ENCODE measurements around the gene GSPT1. TPM values are rescaled to one million over a fixed set of nuclear protein-coding genes. Genes with fewer than 3 reads are reported as not detected.
"Not testable (repeated sequence)": the region's sequence is repeated elsewhere in the genome, so short reads cannot be mapped to it uniquely, and the experiment has no call there.

GSPT1 gene
- total RNA-seq, 1 donor from 2014 or later: 91.3 TPM

DNA sequence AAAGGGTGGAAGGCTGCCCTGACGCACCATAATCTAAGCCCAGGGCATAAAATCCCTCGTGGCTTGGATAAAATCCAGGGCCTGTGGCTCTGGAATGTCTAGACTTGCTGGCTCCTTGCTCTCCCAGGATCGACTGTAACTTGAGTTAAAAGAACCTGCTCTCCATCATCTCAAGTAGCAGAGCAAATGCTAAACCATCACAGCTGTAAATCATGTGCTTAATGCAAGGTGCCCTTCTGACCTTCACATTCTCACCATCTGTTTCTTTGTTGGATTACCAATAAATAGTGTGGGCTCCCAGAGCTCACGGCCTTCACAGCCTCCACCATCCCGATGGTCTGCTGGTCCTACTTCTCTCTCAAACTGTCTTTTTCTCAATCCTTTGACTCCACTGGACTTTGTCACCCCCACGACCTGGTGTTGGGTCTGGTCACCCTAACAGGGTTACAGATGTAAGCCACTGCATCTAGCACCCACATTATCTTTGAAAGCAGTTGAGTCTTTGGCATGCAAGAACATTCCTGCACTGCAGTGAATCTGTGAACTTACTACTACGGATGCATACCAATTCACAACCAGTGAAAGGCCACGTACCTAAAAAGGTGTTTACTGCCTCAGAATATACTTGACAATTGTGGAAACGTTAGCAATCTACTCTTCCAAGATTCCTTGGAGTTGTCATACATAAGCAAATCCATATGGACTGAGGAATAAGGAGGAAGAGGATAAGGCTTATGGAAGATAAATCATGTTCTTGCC is 79.7 kb downstream of the GSPT1 start:
- no peak for DNase-seq (ENCODE audit: extremely low spot score, unreplicated experiment)
- H3K4me1 Mint-ChIP-seq (ENCODE audit: unreplicated experiment): peaks cover 41% of the 10 kb centered on the region
- peak overlapping the region; percentile 89 for H3K27ac Mint-ChIP-seq (ENCODE audit: unreplicated experiment)
- peaks cover 3% of the 10 kb centered on the region for H3K9me3 Mint-ChIP-seq (ENCODE audit: unreplicated experiment)
- no peak overlapping the region for H3K4me3 Mint-ChIP-seq (ENCODE audit: unreplicated experiment)
- H3K36me3 Mint-ChIP-seq (ENCODE audit: unreplicated experiment): peaks cover 29% of the 10 kb centered on the region
- H3K27me3 Mint-ChIP-seq (ENCODE audit: unreplicated experiment): no peaks in the 10 kb centered on the region
- no peak for TF ChIP-seq CTCF (IDR thresholded peaks at IDR 0.05)

DNA sequence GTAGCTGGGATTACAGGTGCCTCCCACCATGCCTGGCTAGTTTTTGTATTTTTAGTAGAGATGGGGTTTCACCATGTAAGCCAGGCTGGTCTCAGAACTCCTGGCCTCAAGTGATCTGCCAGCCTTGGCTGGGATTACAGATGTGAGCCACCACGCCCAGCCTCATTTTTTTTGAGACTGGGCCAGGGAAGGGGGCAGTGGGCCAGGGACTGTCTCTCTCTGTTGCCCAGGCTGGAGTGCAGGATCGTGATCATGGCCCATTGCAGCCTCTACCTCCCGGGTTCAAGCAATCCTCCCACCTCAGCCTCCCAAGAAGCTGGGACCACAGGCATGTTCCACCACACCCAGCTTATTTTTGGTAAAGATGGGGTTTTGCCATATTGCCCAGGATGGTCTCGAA is 80.4 kb downstream of the GSPT1 start:
- H3K36me3 Mint-ChIP-seq (ENCODE audit: unreplicated experiment): peaks cover 26% of the 10 kb centered on the region
- no peak for DNase-seq (ENCODE audit: extremely low spot score, unreplicated experiment)
- H3K9me3 Mint-ChIP-seq (ENCODE audit: unreplicated experiment): peaks cover 3% of the 10 kb centered on the region
- no peak overlapping the region for H3K4me3 Mint-ChIP-seq (ENCODE audit: unreplicated experiment)
- peak overlapping the region; percentile 89 for H3K27ac Mint-ChIP-seq (ENCODE audit: unreplicated experiment)
- H3K4me1 Mint-ChIP-seq (ENCODE audit: unreplicated experiment): peaks cover 41% of the 10 kb centered on the region
- TF ChIP-seq CTCF (IDR thresholded peaks at IDR 0.05): no peak
- no peaks in the 10 kb centered on the region for H3K27me3 Mint-ChIP-seq (ENCODE audit: unreplicated experiment)

DNA sequence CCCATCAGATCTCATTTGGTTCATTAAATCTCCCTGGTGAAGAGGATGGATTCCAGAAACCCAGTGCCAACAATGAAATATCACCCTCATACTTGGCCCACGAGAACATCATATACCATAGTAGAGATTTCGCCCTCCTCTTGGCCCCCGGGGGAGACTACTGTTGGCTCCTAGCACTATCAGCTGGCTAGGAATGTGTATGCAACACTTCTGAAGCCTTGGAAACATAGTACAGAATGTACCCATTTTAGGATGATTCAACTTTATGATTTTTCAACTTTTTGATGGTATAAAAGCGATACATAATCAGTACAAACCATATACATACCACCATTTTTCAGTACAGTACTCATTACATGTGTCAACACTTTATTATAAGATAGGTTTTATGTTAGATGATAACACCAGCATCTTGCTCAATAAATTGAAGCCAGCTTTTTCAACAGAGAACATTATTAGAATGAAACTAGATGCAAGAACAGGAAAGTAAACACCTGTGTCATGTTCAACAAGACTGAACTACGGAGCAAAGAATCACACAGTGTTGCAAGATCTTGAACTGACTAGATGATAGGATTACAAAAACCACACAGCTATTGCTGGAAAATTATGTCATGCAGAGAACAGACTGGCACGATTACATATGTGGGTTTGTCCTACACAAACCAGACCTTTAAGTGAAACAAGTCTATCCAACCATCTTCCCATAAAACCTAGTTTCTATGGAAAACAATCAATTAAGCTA is 81.6 kb downstream of the GSPT1 start:
- Mint-ChIP-seq H3K27me3 (ENCODE audit: unreplicated experiment) (no peaks in the 10 kb centered on the region), H3K27ac (ENCODE audit: unreplicated experiment) (peak overlapping the region; percentile 89), H3K4me3 (ENCODE audit: unreplicated experiment) (no peak overlapping the region), H3K4me1 (ENCODE audit: unreplicated experiment) (peaks cover 41% of the 10 kb centered on the region), H3K36me3 (ENCODE audit: unreplicated experiment) (peaks cover 14% of the 10 kb centered on the region), H3K9me3 (ENCODE audit: unreplicated experiment) (peaks cover 3% of the 10 kb centered on the region)
- no peak for DNase-seq (ENCODE audit: extremely low spot score, unreplicated experiment)
- TF ChIP-seq CTCF (IDR thresholded peaks at IDR 0.05): no peak

DNA sequence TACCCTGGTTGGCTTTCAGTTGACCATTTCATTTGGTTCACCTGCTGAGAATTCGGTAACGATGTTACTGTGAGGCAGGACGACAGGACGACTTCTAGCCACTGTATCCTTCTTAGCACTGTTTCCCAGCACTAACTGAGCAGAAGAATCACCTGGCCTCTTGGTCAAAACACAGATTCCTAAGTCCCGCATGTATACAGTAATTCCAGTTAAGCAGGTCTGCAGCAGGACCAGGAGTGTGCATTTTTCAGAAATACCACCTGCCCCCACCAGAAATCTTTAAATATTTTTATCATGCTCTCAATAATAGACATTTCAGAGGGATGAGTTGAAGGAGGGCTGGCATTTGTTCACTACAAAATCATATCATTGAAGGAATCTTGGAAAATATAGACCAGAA is 87.1 kb downstream of the GSPT1 start:
- Mint-ChIP-seq H3K4me3 (ENCODE audit: unreplicated experiment) (no peak overlapping the region), H3K9me3 (ENCODE audit: unreplicated experiment) (no peaks in the 10 kb centered on the region), H3K27ac (ENCODE audit: unreplicated experiment) (no peak overlapping the region), H3K36me3 (ENCODE audit: unreplicated experiment) (no peaks in the 10 kb centered on the region), H3K4me1 (ENCODE audit: unreplicated experiment) (peaks cover 10% of the 10 kb centered on the region), H3K27me3 (ENCODE audit: unreplicated experiment) (no peaks in the 10 kb centered on the region)
- no peak for TF ChIP-seq CTCF (IDR thresholded peaks at IDR 0.05)
- no peak for DNase-seq (ENCODE audit: extremely low spot score, unreplicated experiment)

DNA sequence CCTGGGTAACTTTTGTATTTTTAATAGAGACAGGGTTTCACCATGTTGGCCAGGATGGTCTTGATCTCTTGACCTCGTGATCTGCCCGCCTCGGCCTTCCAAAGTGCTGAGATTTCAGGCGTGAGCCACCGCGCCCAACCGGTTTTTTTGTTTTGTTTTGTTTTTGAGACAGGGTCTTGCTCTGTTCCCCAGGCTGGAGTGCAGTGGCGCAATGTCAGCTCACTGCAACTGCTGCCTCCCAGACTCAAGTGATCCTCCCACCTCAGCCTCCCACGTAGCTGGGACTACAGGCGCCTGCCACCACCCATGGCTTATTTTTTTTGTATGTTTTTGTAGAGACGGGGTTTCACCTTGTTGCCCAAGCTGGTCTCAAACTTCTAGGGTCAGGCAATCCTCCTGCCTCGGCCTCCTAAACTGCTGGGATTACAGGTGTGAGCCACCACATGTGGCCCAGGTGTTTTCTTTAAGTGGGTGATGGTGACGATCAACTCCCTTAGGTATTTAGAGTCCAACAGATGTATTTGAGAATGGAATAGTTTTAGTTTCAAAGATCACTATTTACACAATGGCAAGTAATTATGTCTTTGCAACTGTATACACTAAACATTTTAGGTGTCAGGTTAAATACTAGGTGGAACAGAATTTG is 90.1 kb downstream of the GSPT1 start:
- not testable (repeated sequence) for H3K36me3 Mint-ChIP-seq (ENCODE audit: unreplicated experiment); H3K27me3 Mint-ChIP-seq (ENCODE audit: unreplicated experiment); H3K4me3 Mint-ChIP-seq (ENCODE audit: unreplicated experiment); DNase-seq (ENCODE audit: extremely low spot score, unreplicated experiment); H3K9me3 Mint-ChIP-seq (ENCODE audit: unreplicated experiment); H3K27ac Mint-ChIP-seq (ENCODE audit: unreplicated experiment)
- H3K4me1 Mint-ChIP-seq (ENCODE audit: unreplicated experiment): peaks cover 11% of the 10 kb centered on the region

Data from osteocyte (in vitro differentiated cells).